Esophagus squamous epithelium (tissue), 5 donors: ENCODE measurements around the gene ATG3. TPM values are rescaled to one million over a fixed set of nuclear protein-coding genes. Genes with fewer than 3 reads are reported as not detected.
"Not testable (repeated sequence)": the region's sequence is repeated elsewhere in the genome, so short reads cannot be mapped to it uniquely, and the experiment has no call there.

Source experiments
- DNase-seq: peaks from one replicate; lab custom pipeline; 2025; lab: John Stamatoyannopoulos, UW
- H3K27ac ChIP-seq, 4 donors: fragments of 200-600 bp; sonication (generic); one replicate each; pipeline ENCODE4 v1.5.1; 2016 to 2019; ENCODE audit warnings: mild to moderate bottlenecking in 1 of 4
- H3K27me3 ChIP-seq, 4 donors: fragments of 200-600 bp; sonication (generic); 1 replicate in 3 of 4; 2 replicates in 1 of 4; pipeline versions ENCODE4 v1.5.1 to v1.6.0; 2017 to 2021; ENCODE audit warnings: antibody characterized with exemption in 1 of 4
- H3K36me3 ChIP-seq, 3 donors: fragments of 200-600 bp; sonication (generic); one replicate each; pipeline ENCODE4 v1.5.1; 2016 to 2019
- H3K4me1 ChIP-seq, 3 donors: fragments of 200-600 bp; sonication (generic); one replicate each; pipeline ENCODE4 v1.5.1; 2017 to 2019
- H3K4me3 ChIP-seq, 4 donors: fragments of 200-600 bp; sonication (generic); 1 replicate in 3 of 4; 2 replicates in 1 of 4; pipeline ENCODE4 v1.5.1; 2016 to 2019; ENCODE audit warnings: mild to moderate bottlenecking in 2 of 4, moderate library complexity in 1 of 4
- H3K9me3 ChIP-seq, 3 donors: fragments of 200-600 bp; sonication (generic); one replicate each; pipeline ENCODE4 v1.5.1; 2016 to 2019
- CTCF ChIP-seq, 6 experiments: fragments of 450-650 bp in 4 of 6; fragments of 200-600 bp in 2 of 6; sonication (generic) in 2 of 6; IDR thresholded peaks; one replicate each; pipeline ENCODE4 v1.5.1; 2016 to 2019; ENCODE audit warnings: antibody characterized with exemption in 6 of 6, mild to moderate bottlenecking in 4 of 6, moderate library complexity in 4 of 6
- POLR2A ChIP-seq, 4 donors: fragments of 450-650 bp; IDR thresholded peaks; one replicate each; pipeline ENCODE4 v1.6.1; 2017; ENCODE audit warnings: antibody characterized with exemption in 4 of 4, mild to moderate bottlenecking in 4 of 4, moderate library complexity in 3 of 4
- WGBS, 2 donors: methylation state at CpG; one replicate each; pipeline ENCODE4 v1.1.5; 2018; 5-methylcytosine and 5-hydroxymethylcytosine counted together
- intact Hi-C: fragments of 100-400 bp; cut with DNase I; formaldehyde crosslinking; loops from one replicate; pipeline ENCODE4 v1.15.0; 2022
- total RNA-seq, 4 donors: library from RNA; depleted of rRNA; stranded (reverse); fragments of >200 nt; gene quantifications; one replicate each; pipeline ENCODE4 v1.1.0, GENCODE V29; 2016
- donor health status: DM: yes; HTN: yes; CAD: no.

Gene ATG3
- total RNA-seq, 4 donors from 2014 or later = 48.3 to 58.6 (median 51.3) TPM

- TF ChIP-seq POLR2A (IDR thresholded peaks at IDR 0.05) (no peak), CTCF (IDR thresholded peaks at IDR 0.05) (no peak)
- DNase-seq = no peak
- Histone ChIP-seq H3K36me3 (peaks cover 0 to 82% (median 11%) of the 10 kb centered on the region in 3 donors), H3K4me1 (no peaks in the 10 kb centered on the region), H3K27ac (no peak overlapping the region), H3K27me3 (no peaks in the 10 kb centered on the region), H3K9me3 (no peaks in the 10 kb centered on the region), H3K4me3 (no peak overlapping the region)
- intact Hi-C loops = no loop called here
- 93 to 95% methylated on average over 1 of the region's 1 CpG for WGBS, 2 donors
Observed at GRCh38 chr3:112539825-112540650, 21.7 kb downstream of the ATG3 start.

- DNase-seq = no peak
Observed at GRCh38 chr3:112531358-112531781, 30.4 kb downstream of the ATG3 start.

GRCh38 chr3:112530573-112530972, 31.2 kb downstream of the ATG3 start:
- TF ChIP-seq POLR2A (IDR thresholded peaks at IDR 0.05) (no peak), CTCF (IDR thresholded peaks at IDR 0.05) (no peak)
- no peak for DNase-seq
- H3K9me3 ChIP-seq = no peaks in the 10 kb centered on the region
- no peaks in the 10 kb centered on the region for H3K4me1 ChIP-seq
- H3K4me3 ChIP-seq = no peak overlapping the region
- H3K27me3 ChIP-seq = no peaks in the 10 kb centered on the region
- WGBS, 2 donors = 78% methylated on average over 3 of the region's 3 CpGs
- H3K36me3 ChIP-seq = peaks cover 0 to 86% (median 24%) of the 10 kb centered on the region in 3 donors
- intact Hi-C loops = no loop called here
- H3K27ac ChIP-seq = no peak overlapping the region

More at GRCh38 chr3:112531358-112531781, 30.4 kb downstream of the ATG3 start:
- H3K4me3 ChIP-seq = no peak overlapping the region
- peaks cover 0 to 92% (median 24%) of the 10 kb centered on the region in 3 donors for H3K36me3 ChIP-seq
- 6 to 20% methylated on average over 1 of the region's 1 CpG for WGBS, 2 donors
- no peaks in the 10 kb centered on the region for H3K4me1 ChIP-seq
- H3K9me3 ChIP-seq = no peaks in the 10 kb centered on the region
- TF ChIP-seq POLR2A (IDR thresholded peaks at IDR 0.05) (no peak), CTCF (IDR thresholded peaks at IDR 0.05) (peak in 5 of 6 experiments; percentile 22 to 73 (median 51))
- intact Hi-C loops = no loop called here
- H3K27ac ChIP-seq = no peak overlapping the region
- no peaks in the 10 kb centered on the region for H3K27me3 ChIP-seq

GRCh38 chr3:112524127-112524526, 37.6 kb downstream of the ATG3 start:
- intact Hi-C loops = loop anchor here (5.0 to 10.0 kb wide), 2 partner anchors 197 to 229 kb away; partner anchors contain the start of gene SLC9C1
- WGBS, 2 donors = 90 to 96% methylated on average over 5 to 6 of the region's 6 CpGs
- H3K27me3 ChIP-seq, H3K9me3 ChIP-seq, H3K27ac ChIP-seq, DNase-seq, H3K4me1 ChIP-seq, H3K4me3 ChIP-seq: not testable (repeated sequence)
- H3K36me3 ChIP-seq = peaks cover 0 to 43% (median 5%) of the 10 kb centered on the region in 3 donors

- TF ChIP-seq POLR2A (IDR thresholded peaks at IDR 0.05) = no peak
- TF ChIP-seq CTCF (IDR thresholded peaks at IDR 0.05) = peak; percentile 48 to 85 (median 72)
- 73% methylated on average over 2 of the region's 2 CpGs for WGBS, 2 donors
- no peaks in the 10 kb centered on the region for H3K9me3 ChIP-seq
- DNase-seq = no peak
- H3K4me3 ChIP-seq = no peak overlapping the region
- H3K27ac ChIP-seq = no peak overlapping the region
- no peaks in the 10 kb centered on the region for H3K27me3 ChIP-seq
- no peaks in the 10 kb centered on the region for H3K4me1 ChIP-seq
- intact Hi-C loops = loop anchor here (5.0 to 10.0 kb wide), 2 partner anchors 192 to 225 kb away; partner anchors contain the start of gene SLC9C1
- peaks cover 0 to 7% (median 0%) of the 10 kb centered on the region in 3 donors for H3K36me3 ChIP-seq
Observed at GRCh38 chr3:112519424-112520001, 42.2 kb downstream of the ATG3 start.

- H3K36me3 ChIP-seq, H3K4me3 ChIP-seq, H3K9me3 ChIP-seq, H3K27me3 ChIP-seq, H3K4me1 ChIP-seq, DNase-seq, H3K27ac ChIP-seq, intact Hi-C loops: not testable (repeated sequence)
- 56 to 68% methylated on average over 3 of the region's 3 CpGs for WGBS, 2 donors
Observed at GRCh38 chr3:112518970-112519369, 42.8 kb downstream of the ATG3 start.
